ENCODE results near the gene EFNB2.

- TF ChIP-seq, protein P1, sequence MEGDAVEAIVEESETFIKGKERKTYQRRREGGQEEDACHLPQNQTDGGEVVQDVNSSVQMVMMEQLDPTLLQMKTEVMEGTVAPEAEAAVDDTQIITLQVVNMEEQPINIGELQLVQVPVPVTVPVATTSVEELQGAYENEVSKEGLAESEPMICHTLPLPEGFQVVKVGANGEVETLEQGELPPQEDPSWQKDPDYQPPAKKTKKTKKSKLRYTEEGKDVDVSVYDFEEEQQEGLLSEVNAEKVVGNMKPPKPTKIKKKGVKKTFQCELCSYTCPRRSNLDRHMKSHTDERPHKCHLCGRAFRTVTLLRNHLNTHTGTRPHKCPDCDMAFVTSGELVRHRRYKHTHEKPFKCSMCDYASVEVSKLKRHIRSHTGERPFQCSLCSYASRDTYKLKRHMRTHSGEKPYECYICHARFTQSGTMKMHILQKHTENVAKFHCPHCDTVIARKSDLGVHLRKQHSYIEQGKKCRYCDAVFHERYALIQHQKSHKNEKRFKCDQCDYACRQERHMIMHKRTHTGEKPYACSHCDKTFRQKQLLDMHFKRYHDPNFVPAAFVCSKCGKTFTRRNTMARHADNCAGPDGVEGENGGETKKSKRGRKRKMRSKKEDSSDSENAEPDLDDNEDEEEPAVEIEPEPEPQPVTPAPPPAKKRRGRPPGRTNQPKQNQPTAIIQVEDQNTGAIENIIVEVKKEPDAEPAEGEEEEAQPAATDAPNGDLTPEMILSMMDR (conservative IDR thresholded peaks at IDR 0.05; ENCODE audit: low read length), result no peak
- TF ChIP-seq EZH2phosphoT487 (IDR thresholded peaks at IDR 0.05; ENCODE audit: borderline replicate concordance, low read depth, low read length), result no peak
Measured at GRCh38 chr13:106486287-106486686, 49.2 kb downstream of the EFNB2 start.
